GM20000 (cell line): Measurements from ENCODE around the gene CMA1.

ENCODE experiments used
- DNase-seq: peaks from one replicate; pipeline ENCODE4 v3.0.0; 2012; ENCODE audit warnings: low spot score
- TF ChIP-seq, protein P1 (sequence below): IDR thresholded peaks from 2 replicates; pipeline ENCODE4 v1.5.1; 2012; ENCODE audit warnings: mild to moderate bottlenecking, control low read depth; ENCODE audit errors: extremely low read depth, missing control alignments

CMA1 gene

DNA sequence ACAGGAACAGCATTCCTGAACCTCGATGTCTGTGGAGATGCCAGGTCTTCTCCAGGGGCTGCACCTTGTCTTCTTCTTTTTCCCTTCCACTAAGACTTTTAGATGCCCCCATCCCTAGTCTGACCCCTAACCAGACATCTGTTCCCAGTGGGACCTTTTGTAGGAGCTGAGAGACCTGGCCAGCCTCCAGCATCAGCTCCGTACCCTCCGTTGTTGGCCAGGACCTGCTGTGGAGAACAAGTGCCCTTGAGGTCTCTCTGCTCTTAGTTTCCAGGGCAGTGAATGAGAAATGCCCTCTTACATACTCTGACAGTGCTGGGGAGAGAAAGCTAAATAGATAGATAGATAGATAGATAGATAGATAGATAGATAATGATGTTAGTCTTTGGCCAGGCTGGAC is 48.7 kb downstream of the CMA1 start:
- TF ChIP-seq, protein P1, sequence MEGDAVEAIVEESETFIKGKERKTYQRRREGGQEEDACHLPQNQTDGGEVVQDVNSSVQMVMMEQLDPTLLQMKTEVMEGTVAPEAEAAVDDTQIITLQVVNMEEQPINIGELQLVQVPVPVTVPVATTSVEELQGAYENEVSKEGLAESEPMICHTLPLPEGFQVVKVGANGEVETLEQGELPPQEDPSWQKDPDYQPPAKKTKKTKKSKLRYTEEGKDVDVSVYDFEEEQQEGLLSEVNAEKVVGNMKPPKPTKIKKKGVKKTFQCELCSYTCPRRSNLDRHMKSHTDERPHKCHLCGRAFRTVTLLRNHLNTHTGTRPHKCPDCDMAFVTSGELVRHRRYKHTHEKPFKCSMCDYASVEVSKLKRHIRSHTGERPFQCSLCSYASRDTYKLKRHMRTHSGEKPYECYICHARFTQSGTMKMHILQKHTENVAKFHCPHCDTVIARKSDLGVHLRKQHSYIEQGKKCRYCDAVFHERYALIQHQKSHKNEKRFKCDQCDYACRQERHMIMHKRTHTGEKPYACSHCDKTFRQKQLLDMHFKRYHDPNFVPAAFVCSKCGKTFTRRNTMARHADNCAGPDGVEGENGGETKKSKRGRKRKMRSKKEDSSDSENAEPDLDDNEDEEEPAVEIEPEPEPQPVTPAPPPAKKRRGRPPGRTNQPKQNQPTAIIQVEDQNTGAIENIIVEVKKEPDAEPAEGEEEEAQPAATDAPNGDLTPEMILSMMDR: no peak
- no peak for DNase-seq

DNA sequence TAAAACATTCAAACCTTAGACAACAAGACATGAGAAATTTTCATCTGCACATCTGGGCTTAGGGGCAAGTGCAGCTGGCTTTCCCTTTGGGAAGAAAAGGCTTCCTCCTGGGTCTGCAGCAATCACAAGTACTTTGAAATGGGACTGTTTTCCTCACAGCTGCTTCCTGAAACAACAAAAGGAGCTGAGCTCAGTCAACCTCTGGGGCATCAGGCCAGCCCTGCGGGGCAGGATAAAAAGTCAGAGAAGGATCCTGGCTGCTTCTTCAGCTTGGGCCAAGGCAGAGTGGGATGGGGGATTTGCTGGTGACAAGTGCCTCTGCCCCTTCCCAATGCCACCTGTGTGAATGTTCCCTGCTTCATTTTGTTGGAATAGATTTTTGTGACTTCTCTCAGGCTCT is 49.3 kb downstream of the CMA1 start:
- TF ChIP-seq, protein P1: no peak
- no peak for DNase-seq

DNA sequence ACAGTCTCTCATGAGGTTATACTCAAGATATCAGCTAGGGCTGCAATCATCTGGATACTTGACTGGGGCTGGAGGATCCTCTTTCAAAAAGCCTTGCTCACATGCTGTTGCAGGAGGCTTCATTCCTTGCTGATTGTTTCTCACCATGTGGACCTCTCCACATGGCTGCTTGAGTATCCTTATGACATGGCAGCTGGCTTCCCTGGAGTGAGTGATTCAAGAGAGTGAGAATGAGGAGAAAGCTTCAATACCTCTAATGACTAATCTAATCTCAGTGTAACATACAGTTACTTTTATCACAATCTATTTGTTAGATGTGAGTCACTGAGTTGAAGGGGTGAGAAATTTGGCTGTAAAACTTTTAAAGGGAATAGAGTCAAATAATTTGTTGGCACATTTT is 51.1 kb downstream of the CMA1 start:
- TF ChIP-seq, protein P1: no peak
- DNase-seq: no peak
